Raji (cell line): Measurements from ENCODE around the gene ADAMTS6.

Experiments
- POLR2A ChIP-seq: IDR thresholded peaks from 2 replicates; pipeline ENCODE4 v1.6.1; 2011; ENCODE audit warnings: low read depth, low read length, control low read depth; ENCODE audit not compliant: insufficient read depth

Gene ADAMTS6

GRCh38 chr5:65478336-65478735, 3.4 kb downstream of the ADAMTS6 start:
- no peak for TF ChIP-seq POLR2A

- no peak for TF ChIP-seq POLR2A
Observed at GRCh38 chr5:65475895-65476294, 5.8 kb downstream of the ADAMTS6 start.

GRCh38 chr5:65475336-65475735, 6.4 kb downstream of the ADAMTS6 start:
- TF ChIP-seq POLR2A = no peak

- TF ChIP-seq POLR2A = no peak
Observed at GRCh38 chr5:65474130-65474711, 7.5 kb downstream of the ADAMTS6 start.

GRCh38 chr5:65468633-65469032, 13.1 kb downstream of the ADAMTS6 start:
- no peak for TF ChIP-seq POLR2A

DNA sequence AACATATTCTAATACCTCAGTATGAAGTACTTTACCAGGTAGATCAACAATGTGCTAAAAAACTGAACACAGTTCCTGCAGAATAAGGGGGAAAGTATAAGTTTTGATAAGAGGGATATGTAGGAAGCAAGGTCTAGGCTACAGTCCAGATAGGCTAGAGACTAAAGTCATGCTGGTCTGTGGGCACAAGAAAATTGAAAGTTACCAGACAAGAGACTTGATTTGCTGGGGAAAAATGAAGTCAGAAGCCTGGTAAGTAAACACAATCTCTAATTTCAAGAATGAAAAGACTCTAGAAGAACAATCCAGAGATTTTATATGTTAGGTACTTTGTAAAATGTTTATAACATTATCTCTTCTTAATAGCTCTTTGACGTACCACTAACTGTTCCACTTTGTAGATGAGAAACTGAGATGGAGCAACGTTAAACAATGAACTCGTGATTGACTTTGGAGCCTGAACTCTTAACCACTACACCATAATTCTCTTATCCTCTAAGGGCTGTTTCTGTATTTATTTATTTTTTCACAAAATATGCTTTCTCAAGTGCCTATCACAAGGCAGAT, 19.5 kb downstream of the ADAMTS6 start:
- TF ChIP-seq POLR2A = no peak

DNA sequence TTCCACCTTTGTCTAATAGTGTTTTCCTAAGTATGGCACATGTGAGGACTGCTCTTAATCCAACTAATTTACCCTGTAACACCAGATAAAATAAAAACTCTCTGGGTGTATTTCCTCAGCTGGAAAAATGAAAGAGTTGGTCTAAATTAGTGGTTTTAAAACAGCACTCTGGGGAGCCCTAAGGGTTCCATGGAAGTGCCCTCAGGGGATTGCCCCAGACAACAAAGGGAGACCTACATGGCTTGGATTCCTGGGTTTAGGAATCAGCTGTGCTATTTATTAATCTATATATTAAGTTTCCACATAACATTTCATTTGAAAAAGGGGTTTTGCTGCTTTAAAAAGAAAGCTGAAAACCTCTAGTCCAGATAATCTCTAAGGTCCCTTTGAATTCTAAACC, 20.2 kb downstream of the ADAMTS6 start:
- no peak for TF ChIP-seq POLR2A

DNA sequence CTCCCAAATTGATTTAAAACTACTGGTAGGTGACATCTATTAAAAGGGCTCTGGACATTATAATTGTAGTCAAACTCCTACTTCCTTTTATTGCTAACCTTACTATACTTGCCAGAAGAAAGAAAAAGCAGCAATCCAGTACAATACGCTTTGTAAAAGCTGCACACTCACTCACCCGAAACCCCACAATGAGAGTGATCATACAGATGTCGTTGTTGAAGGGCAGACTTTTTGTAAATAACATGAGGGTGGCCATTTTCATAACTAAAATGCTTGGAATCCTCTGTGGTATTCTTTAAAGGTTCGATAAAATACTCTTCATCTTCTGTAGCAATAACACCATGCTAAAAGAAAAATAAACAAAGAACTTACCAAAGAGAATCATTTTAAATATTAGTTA, 21.7 kb downstream of the ADAMTS6 start:
- TF ChIP-seq POLR2A = no peak

DNA sequence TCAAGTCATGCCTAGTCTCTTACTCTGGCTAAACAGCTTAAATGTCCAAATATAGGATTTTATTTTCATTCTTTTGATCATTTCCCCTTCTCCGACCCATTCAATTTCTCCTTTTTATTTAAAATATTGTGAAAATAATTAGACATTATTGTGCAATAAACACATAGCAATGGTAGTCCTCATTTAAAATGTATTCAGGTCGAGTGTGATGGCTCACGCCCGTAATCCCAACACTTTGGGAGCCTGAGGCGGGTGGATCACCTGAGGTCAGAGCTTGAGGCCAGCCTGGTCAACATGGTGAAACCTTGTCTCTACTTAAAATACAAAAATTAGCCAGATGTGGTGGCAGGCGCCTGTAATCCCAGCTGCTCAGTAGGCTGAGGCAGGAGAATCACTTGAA, 26.7 kb downstream of the ADAMTS6 start:
- no peak for TF ChIP-seq POLR2A

- TF ChIP-seq POLR2A = no peak
Observed at GRCh38 chr5:65451436-65451835, 30.3 kb downstream of the ADAMTS6 start.

GRCh38 chr5:65446682-65447081, 35.0 kb downstream of the ADAMTS6 start:
- TF ChIP-seq POLR2A = no peak

DNA sequence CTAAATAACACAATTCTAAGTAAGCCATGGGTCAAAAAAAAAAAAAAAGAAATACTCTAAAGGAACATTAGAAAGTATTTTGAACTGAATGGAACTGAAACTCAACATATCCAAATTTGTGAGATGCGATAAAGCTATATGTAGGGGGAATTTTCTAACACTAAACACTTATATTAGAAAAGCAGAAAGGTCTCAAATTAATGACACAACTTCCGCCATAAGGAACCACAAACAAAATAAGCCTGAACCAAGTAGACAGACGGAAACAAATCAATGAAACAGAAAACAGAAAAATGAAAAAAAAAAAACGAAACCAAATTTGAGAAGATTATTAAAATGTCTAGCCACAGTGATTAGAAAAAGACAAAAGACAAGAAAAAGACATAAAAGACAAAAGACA, 39.9 kb downstream of the ADAMTS6 start:
- TF ChIP-seq POLR2A = no peak

DNA sequence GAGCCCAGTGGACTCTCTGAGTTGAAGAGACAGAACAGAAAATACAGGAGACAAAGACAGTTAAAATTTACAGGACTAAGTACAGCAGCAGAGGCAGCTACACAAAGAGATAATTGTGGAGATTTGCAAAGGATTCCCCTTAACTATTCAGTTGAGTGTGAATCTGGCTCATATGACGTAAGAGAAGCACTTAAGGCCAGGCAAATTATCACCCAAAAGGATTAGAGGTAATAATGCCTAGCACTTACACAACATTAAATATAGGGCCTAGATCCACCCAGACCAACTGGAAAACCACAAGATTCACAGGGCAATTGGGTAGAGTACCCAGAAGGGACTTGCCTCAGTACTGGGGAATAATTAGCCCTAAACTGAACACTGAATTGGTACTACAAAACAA, 41.3 kb downstream of the ADAMTS6 start:
- no peak for TF ChIP-seq POLR2A

DNA sequence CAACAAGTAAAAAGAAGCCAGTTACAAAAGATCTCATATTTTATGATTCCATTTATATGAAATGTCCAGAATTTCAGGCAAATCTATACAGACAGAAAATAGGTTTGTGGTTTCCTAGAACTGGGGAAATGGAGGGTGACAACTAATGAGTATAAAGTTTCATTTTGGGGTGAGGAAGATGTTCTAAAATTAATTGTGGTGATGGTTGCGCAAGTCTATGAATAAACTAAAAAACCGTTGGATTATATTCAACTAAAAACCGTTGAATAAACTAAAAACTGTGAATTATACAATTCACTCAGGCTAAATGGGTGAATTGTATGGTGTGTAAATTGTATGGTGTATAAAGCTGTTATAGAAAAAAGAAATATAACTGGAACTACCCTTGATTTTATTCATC, 47.6 kb downstream of the ADAMTS6 start:
- TF ChIP-seq POLR2A = no peak

DNA sequence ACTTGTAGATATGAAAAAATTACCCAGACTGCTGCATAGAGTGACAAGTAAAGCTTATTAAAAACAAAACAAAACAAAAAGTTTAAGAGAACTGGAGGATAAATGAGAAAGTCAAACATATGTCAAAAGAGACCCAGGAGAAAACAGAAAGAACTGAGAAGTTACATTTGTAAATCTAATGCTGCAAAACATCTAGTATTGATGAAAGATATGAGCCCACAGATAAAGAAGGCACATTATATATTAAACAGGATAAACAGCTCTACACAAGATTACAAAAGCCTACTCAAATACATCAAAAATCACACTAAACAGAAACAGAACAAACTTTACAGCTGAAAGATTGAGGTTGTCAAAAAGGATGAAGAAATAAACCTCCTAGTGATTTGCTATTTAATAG, 55.1 kb downstream of the ADAMTS6 start:
- no peak for TF ChIP-seq POLR2A

DNA sequence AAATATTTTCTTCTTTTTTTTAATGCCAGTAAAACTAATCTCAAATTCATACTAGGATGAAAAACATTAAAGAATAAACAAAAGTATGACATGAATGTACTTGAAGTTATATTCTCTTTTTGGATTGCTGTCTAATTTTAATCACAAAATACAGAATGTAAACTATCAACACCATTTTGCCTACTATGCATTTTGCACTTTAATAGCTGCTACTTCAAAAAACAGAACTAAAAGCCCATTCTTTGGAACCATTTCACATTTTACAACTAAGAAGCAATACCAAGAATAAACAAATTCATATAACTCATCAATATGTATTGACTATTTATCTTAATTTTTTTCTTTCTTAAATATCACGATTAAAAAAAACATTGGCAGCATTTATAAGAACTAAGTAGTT, 58.1 kb downstream of the ADAMTS6 start:
- TF ChIP-seq POLR2A = no peak

DNA sequence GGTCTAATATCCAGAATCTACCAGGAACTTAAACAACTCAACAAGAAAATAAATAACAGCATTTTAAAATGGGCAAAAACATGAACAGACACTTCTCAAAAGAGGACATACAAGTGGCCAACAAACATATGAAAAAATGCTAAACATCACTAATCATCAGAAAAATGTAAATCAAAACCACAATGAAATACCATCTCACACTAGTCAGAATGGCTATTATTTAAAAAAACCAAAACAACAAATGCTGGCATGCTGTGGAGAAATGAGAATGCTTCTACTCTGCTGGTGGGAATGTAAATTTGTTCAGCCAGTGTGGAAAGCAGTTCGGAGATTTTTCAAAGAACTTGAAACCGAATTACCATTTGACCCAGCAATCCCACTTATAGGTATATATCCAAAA, 63.1 kb downstream of the ADAMTS6 start:
- TF ChIP-seq POLR2A = no peak
